Fibroblast of mammary gland (primary cell): ENCODE measurements around the gene COPS2.

Experiments
- DNase-seq: peaks from one replicate; pipeline ENCODE4 v3.0.0-alpha.2; 2010; ENCODE audit warnings: low read depth
- H3K4me3 ChIP-seq: 2 replicates; pipeline ENCODE4 v1.5.1; 2011; ENCODE audit warnings: low read depth, mild to moderate bottlenecking, low read length, moderate library complexity; ENCODE audit not compliant: control insufficient read depth
- TF ChIP-seq, protein P1 (sequence below): conservative IDR thresholded peaks from 2 replicates; pipeline ENCODE4 v1.5.1; 2011; ENCODE audit warnings: low read depth, low read length, inconsistent platforms; ENCODE audit not compliant: control insufficient read depth, insufficient read depth

COPS2 gene

GRCh38 chr15:49093252-49094105 is 61.9 kb downstream of the COPS2 start:
- TF ChIP-seq, protein P1, sequence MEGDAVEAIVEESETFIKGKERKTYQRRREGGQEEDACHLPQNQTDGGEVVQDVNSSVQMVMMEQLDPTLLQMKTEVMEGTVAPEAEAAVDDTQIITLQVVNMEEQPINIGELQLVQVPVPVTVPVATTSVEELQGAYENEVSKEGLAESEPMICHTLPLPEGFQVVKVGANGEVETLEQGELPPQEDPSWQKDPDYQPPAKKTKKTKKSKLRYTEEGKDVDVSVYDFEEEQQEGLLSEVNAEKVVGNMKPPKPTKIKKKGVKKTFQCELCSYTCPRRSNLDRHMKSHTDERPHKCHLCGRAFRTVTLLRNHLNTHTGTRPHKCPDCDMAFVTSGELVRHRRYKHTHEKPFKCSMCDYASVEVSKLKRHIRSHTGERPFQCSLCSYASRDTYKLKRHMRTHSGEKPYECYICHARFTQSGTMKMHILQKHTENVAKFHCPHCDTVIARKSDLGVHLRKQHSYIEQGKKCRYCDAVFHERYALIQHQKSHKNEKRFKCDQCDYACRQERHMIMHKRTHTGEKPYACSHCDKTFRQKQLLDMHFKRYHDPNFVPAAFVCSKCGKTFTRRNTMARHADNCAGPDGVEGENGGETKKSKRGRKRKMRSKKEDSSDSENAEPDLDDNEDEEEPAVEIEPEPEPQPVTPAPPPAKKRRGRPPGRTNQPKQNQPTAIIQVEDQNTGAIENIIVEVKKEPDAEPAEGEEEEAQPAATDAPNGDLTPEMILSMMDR = no peak
- H3K4me3 ChIP-seq = no peak overlapping the region

GRCh38 chr15:49088996-49089395 is 66.4 kb downstream of the COPS2 start:
- no peak overlapping the region for H3K4me3 ChIP-seq
- TF ChIP-seq, protein P1 = no peak
- DNase-seq = no peak

More at GRCh38 chr15:49093252-49094105, 61.9 kb downstream of the COPS2 start:
- DNase-seq = no peak

DNA sequence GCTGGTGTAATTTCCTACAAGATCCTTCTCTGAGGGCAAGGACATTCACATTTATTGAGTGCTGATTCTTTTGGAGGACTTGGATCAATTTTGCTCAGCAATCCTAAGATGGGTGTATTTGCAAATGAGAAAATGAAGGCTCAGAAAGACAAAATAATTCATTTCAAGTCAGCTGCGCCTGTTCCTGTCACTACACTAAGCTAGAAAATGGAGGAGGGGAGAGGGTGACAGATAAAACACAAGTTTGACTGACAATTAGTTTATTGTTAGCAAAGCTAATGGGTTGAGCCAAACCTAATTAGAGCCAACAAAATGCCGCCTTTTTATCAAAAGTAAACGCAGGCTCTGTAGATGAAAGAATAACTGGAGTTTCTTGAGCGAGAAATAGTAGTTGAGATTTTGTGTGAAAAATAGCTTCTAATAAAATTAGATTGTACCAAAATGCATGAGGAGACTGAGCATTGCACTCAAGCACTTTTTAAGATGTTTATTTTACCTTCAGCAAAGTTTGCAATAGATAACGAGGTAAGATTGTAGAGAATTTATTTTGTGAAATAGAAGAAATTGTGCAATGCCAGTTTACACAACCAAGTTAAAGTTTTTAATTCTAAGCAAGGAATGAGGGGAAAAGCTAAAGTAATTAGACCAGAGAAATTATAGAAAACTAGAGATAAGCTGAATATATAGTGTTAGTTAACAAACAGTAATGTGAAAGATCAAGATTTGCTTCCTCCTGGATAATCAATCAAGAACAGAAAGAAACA is 69.5 kb downstream of the COPS2 start:
- DNase-seq = no peak

GRCh38 chr15:49084285-49084570 is 71.2 kb downstream of the COPS2 start:
- H3K4me3 ChIP-seq = no peak overlapping the region
- TF ChIP-seq, protein P1 = no peak
- no peak for DNase-seq

More for the DNA sequence above, 69.5 kb downstream of the COPS2 start:
- TF ChIP-seq, protein P1 = no peak
- H3K4me3 ChIP-seq = no peak overlapping the region

DNA sequence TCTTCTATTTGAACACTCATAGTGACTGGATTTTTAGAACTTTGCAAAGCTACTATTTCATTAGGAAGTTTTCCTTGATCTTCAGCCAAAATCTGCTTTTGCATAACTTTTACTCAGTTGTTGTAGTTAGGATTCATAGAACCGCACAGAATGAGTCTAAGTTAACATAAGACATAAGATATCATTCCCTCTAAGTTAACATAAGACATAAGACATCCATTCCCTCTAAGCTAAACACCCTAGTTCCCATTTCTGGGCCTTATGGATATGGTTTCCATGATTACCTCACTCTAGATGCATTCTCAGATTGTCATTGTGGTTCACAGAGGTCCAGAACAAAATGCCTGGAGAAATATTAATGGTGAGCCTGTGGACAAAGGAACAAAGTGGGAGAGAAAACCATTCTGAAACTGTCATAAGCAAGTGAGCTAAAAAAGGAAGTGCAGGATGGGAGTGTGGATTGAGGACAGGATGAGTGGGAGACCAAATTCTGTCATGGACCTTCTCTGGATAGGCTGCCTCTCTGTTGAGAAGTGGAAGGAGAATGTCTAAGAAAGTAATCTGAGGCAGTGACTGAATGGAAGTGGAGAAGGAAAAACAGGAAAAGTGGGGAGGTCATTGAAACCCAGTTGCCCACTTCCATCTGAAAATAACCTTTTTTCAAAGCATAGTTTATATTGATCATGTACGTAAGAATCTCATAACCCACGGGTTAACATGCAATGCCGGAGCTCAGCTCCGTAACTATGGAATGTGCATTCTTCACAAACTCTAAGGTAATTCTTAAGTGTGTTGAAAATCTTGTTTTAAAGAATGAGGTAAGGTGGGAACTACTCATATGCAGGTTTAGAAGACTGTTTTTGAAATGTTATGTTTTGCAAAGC is 71.8 kb downstream of the COPS2 start:
- peak; percentile 59 for DNase-seq
- H3K4me3 ChIP-seq = no peak overlapping the region
- TF ChIP-seq, protein P1 = no peak

- no peak overlapping the region for H3K4me3 ChIP-seq
- TF ChIP-seq, protein P1 = no peak
- DNase-seq = peak; percentile 82
Measured at GRCh38 chr15:49082960-49083359, 72.4 kb downstream of the COPS2 start.
